Activated CD8-positive, alpha-beta memory T cell treated with anti-CD3 and anti-CD28 coated beads, Interleukin-2, amount 50 U/mL, for 1 hour (primary cell): ENCODE data around the gene PLXNA1.

Source experiments
- DNase-seq: peaks from one replicate; pipeline ENCODE4 v3.0.0-alpha.2; 2020; ENCODE audit errors: extremely low read depth

The PLXNA1 gene

GRCh38 chr3:126987596-126987995, 4.7 kb downstream of the PLXNA1 start:
- DNase-seq: no peak

- no peak for DNase-seq
These were observed 5.6 kb downstream of the PLXNA1 start for GRCh38 chr3:126988451-126989021.

GRCh38 chr3:126989316-126990023, 6.6 kb downstream of the PLXNA1 start:
- no peak for DNase-seq

GRCh38 chr3:126990024-126990700, 7.2 kb downstream of the PLXNA1 start:
- DNase-seq: no peak

- no peak for DNase-seq
These were observed 8.0 kb downstream of the PLXNA1 start for GRCh38 chr3:126990890-126991289.

- no peak for DNase-seq
These were observed 8.7 kb downstream of the PLXNA1 start for GRCh38 chr3:126991366-126992200.

- DNase-seq: no peak
These were observed 9.3 kb downstream of the PLXNA1 start for GRCh38 chr3:126992216-126992615.

- no peak for DNase-seq
These were observed 9.9 kb downstream of the PLXNA1 start for GRCh38 chr3:126992776-126993175.

- no peak for DNase-seq
These were observed 10.5 kb downstream of the PLXNA1 start for GRCh38 chr3:126993436-126993835.

GRCh38 chr3:126994661-126995245, 11.8 kb downstream of the PLXNA1 start:
- no peak for DNase-seq

- DNase-seq: no peak
These were observed 12.4 kb downstream of the PLXNA1 start for GRCh38 chr3:126995254-126995780.

- DNase-seq: no peak
These were observed 13.1 kb downstream of the PLXNA1 start for GRCh38 chr3:126995926-126996512.

- DNase-seq: no peak
These were observed 14.0 kb downstream of the PLXNA1 start for GRCh38 chr3:126996905-126997304.

- no peak for DNase-seq
These were observed 14.6 kb downstream of the PLXNA1 start for GRCh38 chr3:126997455-126998038.

GRCh38 chr3:126998320-126998719, 15.4 kb downstream of the PLXNA1 start:
- no peak for DNase-seq

GRCh38 chr3:126998728-126999127, 15.8 kb downstream of the PLXNA1 start:
- DNase-seq: no peak

- DNase-seq: no peak
These were observed 16.5 kb downstream of the PLXNA1 start for GRCh38 chr3:126999383-126999782.

- no peak for DNase-seq
These were observed 17.2 kb downstream of the PLXNA1 start for GRCh38 chr3:127000119-127000518.

GRCh38 chr3:127000761-127001160, 17.8 kb downstream of the PLXNA1 start:
- no peak for DNase-seq

GRCh38 chr3:127001486-127002194, 18.7 kb downstream of the PLXNA1 start:
- DNase-seq: no peak
